Measurements from ENCODE around the gene SP140.

DNA sequence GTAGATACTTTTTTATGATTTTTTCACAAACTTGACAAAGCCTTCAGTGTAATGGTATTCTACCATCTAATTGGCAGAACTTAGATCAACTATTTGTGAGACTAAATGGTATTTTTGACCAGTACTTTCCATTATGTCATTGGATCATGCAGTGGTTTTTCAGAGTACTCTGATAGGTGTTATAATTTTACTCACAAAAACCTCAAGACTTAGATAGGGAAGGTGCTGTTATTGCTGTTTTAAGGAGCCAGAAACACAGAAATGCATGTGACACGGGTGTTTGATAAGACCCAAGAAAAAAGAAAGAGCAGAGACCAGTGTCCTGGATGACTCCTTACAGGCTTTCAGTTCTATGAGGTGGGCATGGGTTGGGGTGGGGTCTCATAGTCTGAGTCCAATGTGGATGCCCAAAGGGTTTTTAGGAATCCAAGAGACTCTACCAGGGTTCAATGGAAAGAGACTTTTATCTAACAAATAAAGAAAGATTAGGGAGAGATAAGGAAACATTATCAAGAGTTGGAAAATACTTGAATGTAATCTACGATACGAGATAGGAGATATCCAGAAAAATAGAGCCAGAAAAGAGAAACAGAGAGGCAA is 31.3 kb downstream of the SP140 start:
- TF ChIP-seq GATA3 (IDR thresholded peaks at IDR 0.05; ENCODE audit: low read depth, low read length), result no peak
- no peak for TF ChIP-seq GATA2 (IDR thresholded peaks at IDR 0.05; ENCODE audit: low read depth, low read length)
